Breast epithelium (tissue), 4 donors: ENCODE results near the gene FAM9A. TPM values are rescaled to one million over a fixed set of nuclear protein-coding genes. Genes with fewer than 3 reads are reported as not detected.

Experiments used
- DNase-seq, 2 donors: peaks; one replicate each; pipeline ENCODE4 v3.0.0-alpha.2; 2019; ENCODE audit warnings: low spot score in 2 of 2
- H3K27ac ChIP-seq, 2 donors: fragments of 200-600 bp; sonication (generic) in 1 of 2; one replicate each; pipeline ENCODE4 v1.5.1; 2016 to 2019; ENCODE audit warnings: mild to moderate bottlenecking in 1 of 2
- H3K27me3 ChIP-seq, 2 donors: fragments of 200-600 bp; sonication (generic) in 1 of 2; one replicate each; pipeline versions ENCODE4 v1.5.1 to v1.6.0; 2017 to 2019; ENCODE audit warnings: control low read depth in 1 of 2, mild to moderate bottlenecking in 1 of 2
- H3K36me3 ChIP-seq: fragments of 200-600 bp; one replicate; pipeline ENCODE4 v1.5.1; 2019
- H3K4me1 ChIP-seq, 2 donors: fragments of 200-600 bp; sonication (generic); one replicate each; pipeline ENCODE4 v1.5.1; 2016 to 2019; ENCODE audit warnings: control low read depth in 1 of 2
- H3K4me3 ChIP-seq, 3 donors: fragments of 200-600 bp; sonication (generic); 1 replicate in 2 of 3; 2 replicates in 1 of 3; pipeline ENCODE4 v1.5.1; 2016 to 2019; ENCODE audit warnings: mild to moderate bottlenecking in 3 of 3, moderate library complexity in 2 of 3
- H3K9me3 ChIP-seq, 2 donors: fragments of 200-600 bp; sonication (generic) in 1 of 2; one replicate each; pipeline ENCODE4 v1.5.1; 2016 to 2019; ENCODE audit warnings: control low read depth in 1 of 2
- CTCF ChIP-seq, 3 donors: fragments of 450-650 bp; IDR thresholded peaks; one replicate each; pipeline ENCODE4 v1.5.1; 2016 to 2017; ENCODE audit warnings: antibody characterized with exemption in 3 of 3, mild to moderate bottlenecking in 3 of 3, moderate library complexity in 3 of 3
- POLR2A ChIP-seq: fragments of 450-650 bp; IDR thresholded peaks from one replicate; pipeline ENCODE4 v1.6.1; 2016; ENCODE audit warnings: antibody characterized with exemption, mild to moderate bottlenecking, moderate library complexity
- POLR2AphosphoS5 ChIP-seq, 3 donors: sonication (generic); formaldehyde crosslinking; IDR thresholded peaks; one replicate each; pipeline ENCODE4 v1.6.1; 2017; ENCODE audit warnings: antibody characterized with exemption in 3 of 3
- intact Hi-C: fragments of 100-400 bp; cut with DNase I; formaldehyde crosslinking; loops from one replicate; pipeline ENCODE4 v1.15.1; 2023; ENCODE audit warnings: low total_unique reads
- total RNA-seq, 3 donors: library from RNA; depleted of rRNA; stranded (reverse); fragments of >200 nt; gene quantifications; one replicate each; pipeline ENCODE4 v1.1.0, GENCODE V29; 2016

Gene FAM9A
- total RNA-seq, 3 donors from 2014 or later: not detected

- H3K9me3 ChIP-seq: no peaks in the 10 kb centered on the region
- intact Hi-C loops: no loop called here
Observed at GRCh38 chrX:8847360-8847759, 46.2 kb upstream of the FAM9A start.

GRCh38 chrX:8846266-8846665 is 45.1 kb upstream of the FAM9A start:
- H3K36me3 ChIP-seq: no peaks in the 10 kb centered on the region
- TF ChIP-seq POLR2AphosphoS5 (IDR thresholded peaks at IDR 0.05): no peak
- no peak for TF ChIP-seq POLR2A
- no peak for TF ChIP-seq CTCF (IDR thresholded peaks at IDR 0.05)
- no peaks in the 10 kb centered on the region for H3K4me1 ChIP-seq
- no peaks in the 10 kb centered on the region for H3K9me3 ChIP-seq
- no peak for DNase-seq
- H3K27ac ChIP-seq: no peak overlapping the region
- intact Hi-C loops: no loop called here
- H3K27me3 ChIP-seq: peaks cover 0 to 35% of the 10 kb centered on the region in 2 donors
- H3K4me3 ChIP-seq: no peak overlapping the region

More at GRCh38 chrX:8847360-8847759, 46.2 kb upstream of the FAM9A start:
- Histone ChIP-seq H3K4me1 (no peaks in the 10 kb centered on the region), H3K27me3 (peaks cover 0 to 34% of the 10 kb centered on the region in 2 donors), H3K27ac (no peak overlapping the region), H3K36me3 (no peaks in the 10 kb centered on the region), H3K4me3 (no peak overlapping the region)
- no peak for TF ChIP-seq POLR2AphosphoS5 (IDR thresholded peaks at IDR 0.05)
- DNase-seq: no peak

- intact Hi-C loops: no loop called here
- TF ChIP-seq POLR2AphosphoS5 (IDR thresholded peaks at IDR 0.05): no peak
- no peak for TF ChIP-seq CTCF (IDR thresholded peaks at IDR 0.05)
- TF ChIP-seq POLR2A: no peak
- Histone ChIP-seq H3K27me3 (peaks cover 0 to 27% of the 10 kb centered on the region in 2 donors), H3K36me3 (no peaks in the 10 kb centered on the region), H3K4me1 (no peaks in the 10 kb centered on the region), H3K4me3 (peak overlapping the region in 1 of 3 donors; percentile 32), H3K27ac (no peak overlapping the region), H3K9me3 (no peaks in the 10 kb centered on the region)
- no peak for DNase-seq
Observed at GRCh38 chrX:8845469-8845868, 44.3 kb upstream of the FAM9A start.

- H3K4me3 ChIP-seq: peak overlapping the region in 1 of 3 donors; percentile 32
- no peaks in the 10 kb centered on the region for H3K4me1 ChIP-seq
- H3K9me3 ChIP-seq: no peaks in the 10 kb centered on the region
- no peaks in the 10 kb centered on the region for H3K36me3 ChIP-seq
- intact Hi-C loops: no loop called here
- no peak overlapping the region for H3K27ac ChIP-seq
- peaks cover 0 to 23% of the 10 kb centered on the region in 2 donors for H3K27me3 ChIP-seq
- TF ChIP-seq CTCF (IDR thresholded peaks at IDR 0.05): no peak
- DNase-seq: no peak
Observed at GRCh38 chrX:8845060-8845459, 43.9 kb upstream of the FAM9A start.

- no peak for DNase-seq
- TF ChIP-seq CTCF (IDR thresholded peaks at IDR 0.05) (no peak), POLR2A (no peak), POLR2AphosphoS5 (IDR thresholded peaks at IDR 0.05) (no peak)
- H3K36me3 ChIP-seq: no peaks in the 10 kb centered on the region
- H3K4me1 ChIP-seq: no peaks in the 10 kb centered on the region
- H3K27ac ChIP-seq: no peak overlapping the region
- peaks cover 0 to 18% of the 10 kb centered on the region in 2 donors for H3K27me3 ChIP-seq
- H3K4me3 ChIP-seq: no peak overlapping the region
- no peaks in the 10 kb centered on the region for H3K9me3 ChIP-seq
- intact Hi-C loops: no loop called here
Observed at GRCh38 chrX:8844157-8844556, 43.0 kb upstream of the FAM9A start.

GRCh38 chrX:8841911-8842310 is 40.7 kb upstream of the FAM9A start:
- Histone ChIP-seq H3K9me3 (no peaks in the 10 kb centered on the region), H3K4me3 (no peak overlapping the region), H3K27ac (no peak overlapping the region), H3K27me3 (peaks cover 0 to 24% of the 10 kb centered on the region in 2 donors), H3K4me1 (no peaks in the 10 kb centered on the region), H3K36me3 (no peaks in the 10 kb centered on the region)
- intact Hi-C loops: no loop called here
- DNase-seq: no peak
- TF ChIP-seq POLR2A (no peak), POLR2AphosphoS5 (IDR thresholded peaks at IDR 0.05) (no peak), CTCF (IDR thresholded peaks at IDR 0.05) (no peak)
